Left renal pelvis (tissue), 4 donors: ENCODE results near the gene ELMOD1. TPM values are rescaled to one million over a fixed set of nuclear protein-coding genes. Genes with fewer than 3 reads are reported as not detected.

ENCODE experiments used
- DNase-seq, 4 donors: peaks; one replicate each; pipeline ENCODE4 v3.0.0-alpha.2; 2013; ENCODE audit warnings: low read depth in 4 of 4, low spot score in 3 of 4
- polyA plus RNA-seq, 4 donors: library from polyadenylated mRNA; unstranded; fragments of 120-200 nt; gene quantifications; one replicate each; pipeline ENCODE4 v1.2.1, GENCODE V29; 2013; ENCODE audit not compliant: insufficient read length in 4 of 4

Gene ELMOD1
- polyA plus RNA-seq, 4 donors, result 0.19 to 0.33 (median 0.27) TPM; not detected in 1

DNA sequence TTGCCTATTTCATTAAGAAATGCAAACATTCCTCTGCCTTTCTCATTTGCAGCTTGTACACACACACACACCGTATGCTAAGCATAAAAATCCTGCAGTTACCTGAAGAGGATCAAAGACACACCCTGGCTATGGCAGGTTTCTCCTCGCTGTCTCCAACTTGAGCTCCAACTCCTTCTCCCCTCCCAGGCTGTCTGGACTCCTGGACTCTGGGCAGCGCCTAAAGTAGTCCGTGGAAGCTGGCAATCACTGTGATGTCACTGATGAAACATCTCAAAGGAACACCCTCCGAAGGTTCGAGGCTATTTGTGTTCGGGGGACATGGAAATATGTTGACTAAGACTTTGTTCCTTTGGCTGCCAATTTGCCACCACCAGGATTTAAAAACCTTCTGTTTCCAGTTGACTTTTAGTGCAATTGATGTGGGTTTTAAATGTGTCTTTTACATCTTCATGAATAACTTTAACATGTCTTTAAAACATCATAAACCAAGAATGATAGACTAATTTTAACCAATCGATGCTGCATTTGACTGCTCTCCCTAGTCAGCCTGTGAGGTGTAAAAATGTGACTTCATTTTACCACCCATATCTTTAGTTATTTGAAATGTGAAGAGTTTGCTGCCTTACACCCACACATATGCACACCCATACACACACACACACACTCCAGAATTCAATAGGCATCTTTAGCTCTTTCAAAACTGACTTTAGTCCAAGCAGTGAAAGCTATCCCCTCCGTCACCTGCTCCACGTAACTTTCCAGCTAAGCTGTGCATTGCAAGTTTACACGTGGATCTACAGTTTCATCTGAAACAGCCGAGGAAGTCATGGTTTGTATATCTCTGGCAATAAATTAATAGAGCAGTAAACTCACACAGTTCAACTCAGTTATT, 121.2 kb downstream of the ELMOD1 start, which contains the start of gene SLN:
Gene SLN (minus strand): TSS at position 196 of the 895 bp plus-strand sequence.
- no peak for DNase-seq

DNA sequence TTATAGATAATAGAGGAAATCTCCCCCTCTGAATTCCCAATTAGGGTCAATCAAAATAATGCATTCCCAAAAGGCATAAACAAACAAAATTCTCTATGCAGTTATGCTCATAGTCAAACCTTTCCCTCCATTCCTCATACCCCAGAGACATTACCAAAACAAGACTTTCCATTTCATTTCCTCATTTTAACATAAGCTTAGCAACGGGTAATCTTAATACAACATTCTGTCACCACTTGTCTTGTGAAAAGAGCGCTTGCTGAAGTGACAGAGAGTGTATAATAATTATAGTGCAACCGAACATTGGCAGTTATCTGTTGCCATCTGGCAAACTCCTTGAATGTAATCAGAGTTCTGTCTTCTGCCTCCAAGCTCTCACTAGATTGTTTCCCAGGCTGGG, 122.1 kb downstream of the ELMOD1 start:
- no peak for DNase-seq

Other genes with a start within 250 kb of the ELMOD1 start
- 10 to 100 TPM; 19.1 to 25.2 (median 21.5) TPM for gene CWF19L2, start 133.3 kb upstream of the ELMOD1 start, polyA plus RNA-seq
- 10 to 100 TPM in 3 of 4 donors, 1 to 10 TPM in 1; 8.4 to 14.6 (median 11.1) TPM for gene ALKBH8, start 25.4 kb upstream of the ELMOD1 start, polyA plus RNA-seq
- gene SLN, start 120.9 kb downstream of the ELMOD1 start, polyA plus RNA-seq, result under 1 TPM in 3 of 4 donors, not detected in 1; 0.24 to 0.92 (median 0.31) TPM